OCI-LY7 (cell line): ENCODE results near the gene REEP3. TPM values are rescaled to one million over a fixed set of nuclear protein-coding genes. Genes with fewer than 3 reads are reported as not detected.
A peak's percentile ranks its signal among the peaks of the same experiment; 100 is the strongest.

Experiments used
- BruUV-seq: library from RNA; stranded (reverse); fragments of 400-500 nt; replicated peaks from 2 replicates; lab custom pipeline; 2021; lab: Mats Ljungman, UMichigan
- CTCF ChIA-PET: fragments of 300-600 bp; sonication (Branson Sonifier 250); formaldehyde crosslinking; loops from one replicate; lab custom pipeline; 2022; ENCODE audit warnings: antibody characterized with exemption; ENCODE audit not compliant: unreplicated experiment; lab: Charles Lee
- POLR2A ChIA-PET: fragments of 300-600 bp; sonication (Branson Sonifier 250); formaldehyde crosslinking; loops from one replicate; lab custom pipeline; 2022; ENCODE audit warnings: antibody characterized with exemption; lab: Charles Lee
- DNase-seq: peaks from one replicate; pipeline ENCODE4 v3.0.0-alpha.2; 2015; ENCODE audit warnings: low spot score
- H2AFZ ChIP-seq: fragments of 200-600 bp; sonication (generic), shearing (Covaris generic); 2 replicates; pipeline ENCODE4 v1.6.1; 2014; ENCODE audit warnings: mild to moderate bottlenecking, antibody characterized with exemption, low read length, moderate library complexity
- H3K27ac ChIP-seq: fragments of 200-600 bp; sonication (generic); 2 replicates; pipeline ENCODE4 v1.5.1; 2014; ENCODE audit warnings: mixed run types, low read depth, mild to moderate bottlenecking, moderate library complexity, low read length, inconsistent platforms; ENCODE audit not compliant: poor library complexity, severe bottlenecking
- H3K36me3 ChIP-seq: fragments of 200-600 bp; sonication (generic); 2 replicates; pipeline ENCODE4 v1.6.1; 2014; ENCODE audit warnings: mild to moderate bottlenecking, antibody characterized with exemption, low read length, moderate library complexity, mixed read lengths; ENCODE audit not compliant: insufficient read depth
- H3K4me1 ChIP-seq: fragments of 200-600 bp; sonication (generic); 2 replicates; pipeline ENCODE4 v1.5.1; 2014; ENCODE audit warnings: mild to moderate bottlenecking, low read length; ENCODE audit not compliant: insufficient read depth, poor library complexity, severe bottlenecking
- H3K4me2 ChIP-seq: fragments of 200-600 bp; sonication (generic); 2 replicates; pipeline ENCODE4 v1.6.1; 2014; ENCODE audit warnings: mild to moderate bottlenecking, low read length
- H3K4me3 ChIP-seq: fragments of 200-600 bp; sonication (generic); 2 replicates; pipeline ENCODE4 v1.5.1; 2014; ENCODE audit warnings: mild to moderate bottlenecking, low read depth, low read length; ENCODE audit not compliant: poor library complexity, severe bottlenecking
- H3K79me2 ChIP-seq: fragments of 200-600 bp; sonication (generic); 2 replicates; pipeline ENCODE4 v1.6.1; 2016; ENCODE audit warnings: low read depth, mild to moderate bottlenecking, low read length, moderate library complexity, mixed read lengths; ENCODE audit not compliant: insufficient read depth
- H3K9me2 ChIP-seq: fragments of 200-600 bp; sonication (generic); 2 replicates; pipeline ENCODE4 v1.6.1; 2016; ENCODE audit warnings: mild to moderate bottlenecking, low read length, mixed read lengths; ENCODE audit not compliant: insufficient read depth
- H3K9me3 ChIP-seq: fragments of 200-600 bp; sonication (generic); 2 replicates; pipeline ENCODE4 v1.6.1; 2014; ENCODE audit warnings: mild to moderate bottlenecking, mixed run types, low read length, mixed read lengths
- H4K20me1 ChIP-seq: fragments of 200-600 bp; sonication (generic); 2 replicates; pipeline ENCODE4 v1.6.1; 2014; ENCODE audit warnings: mild to moderate bottlenecking, antibody characterized with exemption, low read length, moderate library complexity, mixed read lengths; ENCODE audit not compliant: insufficient read depth
- CTCF ChIP-seq: fragments of 200-600 bp; sonication (generic); conservative IDR thresholded peaks from 2 replicates; pipeline ENCODE4 v1.5.1; 2014; ENCODE audit warnings: mild to moderate bottlenecking, antibody characterized with exemption, low read length, moderate library complexity, mixed read lengths
- EZH2phosphoT487 ChIP-seq: fragments of 200-600 bp; sonication (generic); IDR thresholded peaks from 2 replicates; pipeline ENCODE4 v1.6.1; 2018; ENCODE audit warnings: low read depth, borderline replicate concordance, mild to moderate bottlenecking, mixed run types, antibody characterized with exemption, low read length, moderate library complexity, mixed read lengths
- intact Hi-C: fragments of 100-400 bp; cut with micrococcal nuclease; formaldehyde crosslinking; loops from one replicate; pipeline ENCODE4 v1.10.0; 2022; ENCODE audit not compliant: unreplicated experiment
- total RNA-seq, 2 experiments: library from RNA; depleted of rRNA in 1 of 2; stranded (reverse); fragments of >200 nt in 1 of 2; shearing (Covaris generic) in 1 of 2; gene quantifications; 2 replicates each; pipeline ENCODE4 v1.2.3, GENCODE V29; 2014 to 2022

REEP3 gene
- total RNA-seq, 2 experiments from 2014 or later = 3.6 to 11.0 TPM

GRCh38 chr10:63553473-63553872 lies 32.3 kb downstream of the REEP3 start:
- no peak overlapping the region for H3K27ac ChIP-seq
- CTCF ChIA-PET = no interaction called here
- intact Hi-C loops = no loop called here
- no peak for TF ChIP-seq CTCF
- no peak for TF ChIP-seq EZH2phosphoT487
- no peaks in the 10 kb centered on the region for H3K4me1 ChIP-seq
- no peak overlapping the region for H3K4me3 ChIP-seq
- no TSS peak for BruUV-seq
- H3K4me2 ChIP-seq = no peak overlapping the region
- no peaks in the 10 kb centered on the region for H3K79me2 ChIP-seq
- H3K9me2 ChIP-seq = no peaks in the 10 kb centered on the region
- no peaks in the 10 kb centered on the region for H3K9me3 ChIP-seq
- no peaks in the 10 kb centered on the region for H4K20me1 ChIP-seq
- POLR2A ChIA-PET = interaction anchor here (1.7 kb wide), 1 partner anchor 20 kb away, joined by 4 read pairs; no protein-coding TSS in a partner anchor
- no peak for DNase-seq
- no peaks in the 10 kb centered on the region for H3K36me3 ChIP-seq
- H2AFZ ChIP-seq = no peak overlapping the region

GRCh38 chr10:63554657-63555056 lies 33.5 kb downstream of the REEP3 start:
- H3K4me1 ChIP-seq = no peaks in the 10 kb centered on the region
- no peaks in the 10 kb centered on the region for H3K9me2 ChIP-seq
- no peaks in the 10 kb centered on the region for H3K36me3 ChIP-seq
- CTCF ChIA-PET = no interaction called here
- POLR2A ChIA-PET = interaction anchor here (0.7 to 1.7 kb wide), 2 partner anchors 18 to 19 kb away, joined by 3 to 4 read pairs; no protein-coding TSS in a partner anchor
- H4K20me1 ChIP-seq = no peaks in the 10 kb centered on the region
- intact Hi-C loops = no loop called here
- H3K9me3 ChIP-seq = no peaks in the 10 kb centered on the region
- DNase-seq = peak; percentile 12
- no peak for TF ChIP-seq CTCF
- TF ChIP-seq EZH2phosphoT487 = no peak
- H3K4me3 ChIP-seq = no peak overlapping the region
- no TSS peak for BruUV-seq
- H3K79me2 ChIP-seq = no peaks in the 10 kb centered on the region
- H3K27ac ChIP-seq = no peak overlapping the region
- no peak overlapping the region; the same call in 1 of the 2 replicates for H3K4me2 ChIP-seq
- no peak overlapping the region for H2AFZ ChIP-seq

- no peaks in the 10 kb centered on the region for H3K9me2 ChIP-seq
- no peak overlapping the region; the same call in 1 of the 2 replicates for H3K4me2 ChIP-seq
- no peaks in the 10 kb centered on the region for H3K79me2 ChIP-seq
- H3K4me1 ChIP-seq = no peaks in the 10 kb centered on the region
- no peak overlapping the region for H2AFZ ChIP-seq
- H3K27ac ChIP-seq = no peak overlapping the region
- no peak for DNase-seq
- intact Hi-C loops = no loop called here
- H4K20me1 ChIP-seq = no peaks in the 10 kb centered on the region
- TF ChIP-seq CTCF (no peak), EZH2phosphoT487 (no peak)
- no peaks in the 10 kb centered on the region for H3K36me3 ChIP-seq
- POLR2A ChIA-PET = interaction anchor here (0.7 to 1.7 kb wide), 3 partner anchors 17 to 299 kb away, joined by 3 to 4 read pairs (median 4); no protein-coding TSS in a partner anchor
- no TSS peak for BruUV-seq
- H3K9me3 ChIP-seq = no peaks in the 10 kb centered on the region
- no peak overlapping the region for H3K4me3 ChIP-seq
- CTCF ChIA-PET = no interaction called here
Observed at GRCh38 chr10:63555330-63555729, 34.1 kb downstream of the REEP3 start.
